GM19351 (cell line): Measurements from ENCODE around the gene MGAT4A.
"Not testable (repeated sequence)": the region's sequence is repeated elsewhere in the genome, so short reads cannot be mapped to it uniquely, and the experiment has no call there.

Experiments
- ATAC-seq: cut with Tn5 transposase; IDR thresholded peaks from one replicate; pipeline ENCODE4 v1.9.1; 2021; ENCODE audit warnings: mild to moderate bottlenecking, moderate library complexity; ENCODE audit not compliant: unreplicated experiment

MGAT4A gene

DNA sequence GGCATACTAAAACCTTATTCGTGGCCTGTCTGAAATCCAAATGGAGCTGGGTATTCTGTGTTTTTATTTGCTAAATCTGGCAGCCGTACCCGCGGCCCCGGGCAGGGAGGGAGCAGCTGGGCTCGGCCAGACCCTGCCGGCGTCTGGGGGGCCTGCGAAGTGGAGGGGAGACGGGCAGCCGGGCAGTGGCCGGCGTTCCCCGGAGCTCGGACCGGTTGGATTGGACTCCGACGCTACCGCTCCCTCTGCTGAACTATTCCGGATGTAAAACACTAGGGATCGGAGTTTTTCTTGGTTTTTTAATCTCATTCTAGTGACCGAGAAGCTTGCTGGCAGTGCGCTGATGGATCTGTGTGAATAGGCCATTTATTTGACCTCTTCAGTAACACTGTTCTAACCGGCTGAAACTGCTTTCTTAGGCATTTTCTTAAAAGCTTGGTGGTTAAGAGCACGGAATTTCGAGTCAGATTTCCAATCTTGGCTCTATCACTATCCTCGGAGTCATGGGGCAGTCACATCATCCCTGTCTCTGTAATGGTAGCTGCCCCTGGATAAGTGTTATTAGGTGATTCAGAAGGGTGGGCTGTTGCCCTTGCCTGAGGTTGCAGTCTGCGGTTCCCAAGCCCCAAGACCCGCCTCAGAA is 121.8 kb downstream of the MGAT4A start:
- ATAC-seq, result no peak

GRCh38 chr2:98608116-98608961 is 122.6 kb downstream of the MGAT4A start, which contains the start of the genes COA5 and UNC50:
COA5 (minus strand) TSS chr2:98608512; CDS start chr2:98608405, 107 bp downstream.
UNC50 (plus strand) TSS chr2:98608589; CDS start chr2:98609760, 1,171 bp downstream.
- peak; percentile 93 for ATAC-seq

- no peak for ATAC-seq
These were observed 123.2 kb downstream of the MGAT4A start for GRCh38 chr2:98607741-98608115.

DNA sequence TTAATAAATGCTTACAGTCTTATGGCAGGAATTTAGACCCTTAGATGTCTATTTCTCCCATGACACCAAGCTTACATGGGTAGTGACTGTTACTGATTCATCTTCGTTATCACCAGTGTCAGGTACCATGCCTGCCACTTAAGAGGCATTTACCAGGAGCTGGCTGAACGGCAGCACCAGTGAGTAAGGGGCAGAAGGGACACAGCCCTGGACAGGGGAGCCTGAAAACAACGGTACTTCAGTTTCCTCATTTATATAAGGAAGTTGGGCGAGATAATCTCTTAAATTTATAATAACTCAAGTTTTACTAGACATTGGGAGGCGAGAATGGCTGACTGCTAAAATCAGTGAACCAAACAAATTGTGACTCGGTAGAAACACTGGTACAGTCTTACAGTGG is 123.8 kb downstream of the MGAT4A start:
- no peak for ATAC-seq

GRCh38 chr2:98606431-98606830 is 124.5 kb downstream of the MGAT4A start:
- no peak for ATAC-seq

DNA sequence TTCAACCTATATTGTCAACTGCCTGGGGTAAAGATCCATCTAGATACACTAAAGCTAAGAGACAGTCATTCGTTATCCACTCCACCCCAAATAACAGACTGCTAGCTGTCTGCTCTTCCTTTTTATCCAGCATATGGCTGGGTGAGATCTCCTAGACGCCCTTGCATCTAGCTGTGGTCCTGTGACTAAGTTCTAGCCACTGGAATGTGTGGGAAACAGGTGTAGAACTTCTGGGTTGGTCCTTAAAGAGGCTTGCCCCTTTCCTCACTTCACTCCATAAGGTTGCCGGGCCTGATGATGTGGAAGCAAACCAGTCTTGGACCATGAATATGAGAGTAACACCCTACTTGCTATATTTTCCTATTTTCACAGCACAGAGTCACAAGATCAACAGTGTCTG is 125.9 kb downstream of the MGAT4A start:
- ATAC-seq, result no peak

GRCh38 chr2:98604547-98604946 is 126.4 kb downstream of the MGAT4A start:
- ATAC-seq, result no peak

GRCh38 chr2:98601532-98602132 is 129.3 kb downstream of the MGAT4A start:
- peak; percentile 90 for ATAC-seq

- no peak for ATAC-seq
These were observed 132.0 kb downstream of the MGAT4A start for GRCh38 chr2:98598781-98599428.

DNA sequence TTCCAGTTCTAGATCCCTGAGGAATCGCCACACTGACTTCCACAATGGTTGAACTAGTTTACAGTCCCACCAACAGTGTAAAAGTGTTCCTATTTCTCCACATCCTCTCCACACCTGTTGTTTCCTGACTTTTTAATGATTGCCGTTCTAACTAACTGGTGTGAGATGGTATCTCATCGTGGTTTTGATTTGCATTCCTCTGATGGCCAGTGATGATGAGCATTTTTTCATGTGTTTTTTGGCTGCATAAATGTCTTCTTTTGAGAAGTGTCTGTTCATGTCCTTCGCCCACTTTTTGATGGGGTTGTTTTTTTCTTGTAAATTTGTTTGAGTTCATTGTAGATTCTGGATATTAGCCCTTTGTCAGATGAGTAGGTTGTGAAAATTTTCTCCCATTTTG is 136.3 kb downstream of the MGAT4A start:
- not testable (repeated sequence) for ATAC-seq

GRCh38 chr2:98592565-98592964 is 138.4 kb downstream of the MGAT4A start:
- no peak for ATAC-seq

DNA sequence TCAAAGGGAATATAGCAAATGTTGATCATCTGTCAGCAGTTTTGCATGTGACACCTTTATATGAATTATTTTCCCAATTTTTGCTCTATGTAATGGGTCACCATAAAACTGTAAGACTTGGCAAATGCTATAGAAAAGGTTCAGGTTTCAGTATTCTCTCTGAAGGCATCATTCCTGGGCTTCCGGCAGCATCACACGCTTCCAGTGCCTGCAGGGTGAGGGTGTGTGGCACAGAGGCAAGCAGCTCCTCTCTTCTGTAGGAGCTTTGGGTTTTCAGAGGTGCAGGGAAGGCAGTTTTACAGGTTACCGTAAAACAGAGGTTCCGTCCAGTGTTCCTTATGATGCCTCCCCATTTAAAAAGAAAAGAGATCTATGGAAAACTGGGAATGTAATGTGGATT is 141.4 kb downstream of the MGAT4A start:
- no peak for ATAC-seq

- ATAC-seq, result no peak
These were observed 142.0 kb downstream of the MGAT4A start for GRCh38 chr2:98588880-98589431.

DNA sequence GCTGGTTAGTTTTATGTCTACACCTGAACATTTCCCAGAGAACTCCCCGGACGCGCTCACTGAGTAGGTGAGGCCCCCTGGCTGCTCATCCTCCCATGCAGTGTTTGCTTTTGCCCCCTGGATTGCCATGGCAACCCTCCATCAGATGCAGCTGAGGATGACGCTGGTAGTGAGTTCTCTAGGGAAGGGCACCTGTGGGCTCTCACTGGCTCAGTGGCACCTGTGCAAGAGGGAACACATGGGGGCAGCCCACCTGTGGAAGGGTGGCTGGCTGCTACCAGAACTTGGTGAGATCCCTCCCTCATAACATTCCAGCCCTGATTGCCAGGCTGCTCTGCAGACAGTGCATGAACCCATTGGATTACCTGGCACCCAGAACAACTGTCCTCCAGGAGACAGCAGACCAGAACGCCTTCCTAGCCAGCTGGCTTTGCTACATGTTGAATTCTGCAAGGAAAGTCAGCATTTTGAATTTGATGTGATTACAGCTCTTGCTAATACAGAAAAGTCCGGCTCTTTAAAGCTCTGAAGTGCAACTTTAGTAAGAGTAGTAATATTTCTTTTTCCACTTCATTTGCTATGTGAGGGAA is 144.3 kb downstream of the MGAT4A start:
- no peak for ATAC-seq

- no peak for ATAC-seq
These were observed 145.5 kb downstream of the MGAT4A start for GRCh38 chr2:98585386-98585785.

- no peak for ATAC-seq
These were observed 146.9 kb downstream of the MGAT4A start for GRCh38 chr2:98583816-98584618.

DNA sequence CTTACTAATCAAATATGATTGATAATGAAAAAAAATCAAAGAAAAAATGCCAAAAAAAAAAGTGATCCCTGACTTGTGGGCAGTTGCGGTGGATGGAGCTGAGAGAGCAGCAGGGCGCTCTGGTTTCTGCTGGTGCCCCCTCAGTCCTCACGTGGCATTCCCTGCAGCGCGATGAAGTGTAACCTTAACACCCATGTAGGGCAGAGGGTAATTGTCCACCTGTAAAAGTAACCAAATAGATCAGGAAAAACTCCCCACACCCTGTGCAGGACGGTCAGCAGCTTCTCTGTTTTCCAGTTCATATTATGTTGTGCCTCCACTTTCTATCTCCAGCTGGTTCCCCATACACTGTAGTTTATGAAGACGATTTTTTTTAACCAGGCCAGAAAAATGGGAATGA is 147.7 kb downstream of the MGAT4A start:
- no peak for ATAC-seq

DNA sequence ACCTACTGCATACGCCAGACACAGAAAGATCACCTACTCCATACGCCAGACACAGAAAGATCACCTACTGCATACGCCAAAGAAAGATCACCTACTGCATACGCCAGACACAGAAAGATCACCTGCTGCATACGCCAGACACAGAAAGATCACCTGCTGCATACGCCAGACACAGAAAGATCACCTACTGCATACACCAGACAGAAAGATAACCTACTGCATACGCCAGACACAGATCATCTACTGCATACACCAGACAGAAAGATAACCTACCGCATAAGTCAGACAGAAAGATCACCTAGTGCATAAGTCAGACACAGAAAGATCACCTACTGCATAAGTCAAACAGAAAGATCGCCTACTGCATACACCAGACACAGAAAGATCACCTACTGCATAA is 148.4 kb downstream of the MGAT4A start:
- ATAC-seq, result no peak

GRCh38 chr2:98580656-98581284 is 150.2 kb downstream of the MGAT4A start:
- no peak for ATAC-seq
